HG02943 (cell line): Measurements from ENCODE around the gene ZNF516.

Experiments used
- ATAC-seq: cut with Tn5 transposase; IDR thresholded peaks from one replicate; pipeline ENCODE4 v1.9.1; 2021; ENCODE audit warnings: mild to moderate bottlenecking, low read depth, moderate library complexity; ENCODE audit not compliant: unreplicated experiment

Gene ZNF516

GRCh38 chr18:76456823-76457222 lies 38.2 kb downstream of the ZNF516 start:
- no peak for ATAC-seq

GRCh38 chr18:76456018-76456750 lies 38.9 kb downstream of the ZNF516 start:
- ATAC-seq, result no peak

DNA sequence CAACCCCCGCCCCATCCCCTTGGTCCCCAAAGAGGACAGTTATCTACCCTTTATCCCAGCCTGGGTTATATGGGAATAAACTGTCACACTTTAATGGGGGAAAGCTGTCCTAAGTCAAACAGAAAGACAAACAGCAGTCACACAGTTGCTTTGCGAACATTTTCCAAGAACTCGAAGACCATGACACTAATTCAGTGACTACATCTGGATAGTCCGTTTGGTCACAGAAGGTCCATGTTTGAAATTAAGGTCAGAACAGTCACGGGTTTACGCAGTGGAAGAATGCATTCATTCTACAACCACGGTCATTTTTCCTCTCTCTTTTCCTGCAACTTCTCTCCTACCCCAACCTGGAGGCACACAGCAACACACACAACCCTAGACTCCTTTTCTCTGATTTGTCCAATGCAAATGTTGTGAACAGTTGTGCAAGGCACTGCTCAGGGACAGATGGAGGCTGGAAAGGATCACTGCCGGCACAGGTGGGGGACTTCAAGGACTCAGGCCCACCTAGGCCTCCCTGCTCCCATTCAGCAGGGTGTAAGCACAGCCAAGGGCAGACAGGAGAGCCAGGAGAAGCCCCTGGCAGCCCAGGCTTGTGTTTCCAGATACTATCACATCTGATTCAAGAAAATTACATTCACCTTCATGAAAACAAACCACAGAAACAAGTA lies 39.9 kb downstream of the ZNF516 start:
- ATAC-seq, result no peak

- no peak for ATAC-seq
Observed at GRCh38 chr18:76454418-76454817, 40.6 kb downstream of the ZNF516 start.

- no peak for ATAC-seq
Observed at GRCh38 chr18:76453932-76454331, 41.1 kb downstream of the ZNF516 start.

DNA sequence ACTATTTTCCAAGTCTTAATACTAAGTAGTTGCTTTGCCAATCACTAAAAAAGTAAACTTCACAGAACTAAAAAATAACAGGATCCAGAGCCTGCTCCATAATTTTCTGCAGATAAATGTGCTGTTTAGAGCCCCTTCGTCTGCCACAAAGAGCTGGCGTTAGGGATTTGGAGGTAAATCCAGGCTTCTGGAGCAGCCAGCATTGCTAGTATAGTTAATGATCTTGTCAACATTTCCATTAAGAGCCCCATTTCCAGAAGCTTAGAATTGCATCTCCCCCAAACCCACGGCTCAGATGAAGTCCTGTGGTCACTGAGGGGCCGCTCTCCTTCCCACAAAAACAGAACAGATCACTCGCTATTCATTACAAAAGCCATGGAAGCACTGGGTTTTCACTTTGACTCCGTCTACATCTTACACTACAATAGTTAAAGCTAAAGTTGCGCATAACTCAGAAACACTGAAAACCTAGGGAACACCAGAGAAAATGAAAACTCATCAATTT lies 41.9 kb downstream of the ZNF516 start:
- ATAC-seq, result no peak

GRCh38 chr18:76452357-76452756 lies 42.7 kb downstream of the ZNF516 start:
- no peak for ATAC-seq

- no peak for ATAC-seq
Observed at GRCh38 chr18:76451396-76452331, 43.4 kb downstream of the ZNF516 start.

DNA sequence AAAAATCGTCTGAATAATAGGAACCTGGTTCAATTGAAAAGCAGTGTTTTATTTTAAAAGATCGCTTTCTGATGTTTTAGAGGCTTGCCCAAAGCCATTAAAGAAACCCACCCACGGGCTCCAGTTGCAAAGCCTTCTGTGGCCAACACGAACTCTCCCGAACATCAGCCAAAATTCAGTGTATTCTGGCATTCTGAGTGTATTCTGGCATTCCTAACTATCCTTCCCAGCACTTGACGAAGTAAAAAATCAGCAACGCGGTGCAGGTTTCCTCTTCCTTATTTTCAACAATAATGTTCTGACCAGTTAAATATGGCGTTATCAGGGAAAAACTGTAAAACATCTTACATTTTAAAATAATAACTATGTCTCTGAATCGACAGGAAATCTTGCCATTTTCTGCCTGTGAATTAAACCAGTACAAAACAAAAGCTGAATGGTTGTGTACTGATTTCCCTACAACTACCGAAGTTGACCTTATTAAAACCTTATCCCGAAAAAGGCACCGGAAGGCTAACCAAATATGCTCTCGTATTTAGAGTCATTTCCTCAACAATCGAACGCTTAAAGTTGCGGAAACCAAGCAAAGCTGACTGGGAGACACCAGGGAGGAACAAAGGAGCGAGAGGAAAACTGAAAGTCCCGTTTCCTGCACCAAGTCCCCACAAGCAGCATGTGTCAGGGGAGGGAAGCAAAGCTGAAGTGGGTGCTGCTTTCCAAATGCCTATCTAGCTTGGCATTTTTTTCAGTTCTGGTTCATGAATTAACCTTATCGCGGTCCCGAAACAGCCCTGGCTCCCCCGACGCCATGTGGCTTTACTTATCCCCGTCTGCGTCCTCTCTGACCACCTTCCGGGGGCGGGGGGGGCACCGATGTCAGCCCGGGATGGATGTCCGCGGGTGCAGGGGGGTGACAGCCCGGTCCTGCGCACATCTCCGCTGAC lies 44.3 kb downstream of the ZNF516 start:
- no peak for ATAC-seq

- no peak for ATAC-seq
Observed at GRCh38 chr18:76449111-76449453, 46.0 kb downstream of the ZNF516 start.

DNA sequence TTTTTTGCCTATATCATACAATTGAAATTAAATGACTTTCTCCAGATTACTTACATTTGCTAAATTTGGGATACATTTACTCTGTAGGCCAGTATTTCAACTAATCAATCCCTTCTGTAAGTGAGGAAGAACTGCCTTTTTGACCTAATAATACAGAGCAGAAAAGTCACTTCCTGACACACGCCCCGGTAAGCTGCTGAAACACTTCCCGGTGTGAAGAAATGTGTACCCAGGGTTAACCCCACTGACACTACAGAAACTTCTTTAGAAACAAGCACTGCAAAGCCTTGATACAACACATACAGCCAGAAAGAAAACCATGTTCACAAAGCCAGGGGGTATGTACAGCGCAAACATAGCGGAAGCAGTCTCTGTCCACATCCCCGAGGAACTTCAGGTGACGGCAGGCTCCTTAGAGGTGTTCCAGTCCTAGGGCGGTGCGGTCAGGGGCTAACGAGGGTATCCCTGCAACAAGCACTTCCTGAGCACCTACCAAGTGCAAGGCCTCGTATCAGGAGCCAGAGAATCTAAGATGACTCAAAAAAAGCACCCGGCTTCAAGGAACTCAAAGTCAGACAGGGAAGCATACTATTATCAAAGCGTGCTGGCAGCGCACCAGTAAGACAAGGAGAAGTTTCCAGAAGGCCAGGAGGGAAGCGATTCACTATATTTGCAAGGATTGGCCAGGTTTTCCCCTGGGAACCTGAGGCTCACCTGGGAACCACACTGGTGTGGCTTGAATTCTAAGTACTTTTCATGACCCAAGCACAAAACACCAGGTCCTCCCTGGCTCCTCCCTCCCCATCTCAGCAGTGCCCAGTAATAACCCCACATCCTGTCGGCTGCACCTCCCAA lies 46.6 kb downstream of the ZNF516 start:
- ATAC-seq, result no peak

- no peak for ATAC-seq
Observed at GRCh38 chr18:76447258-76447890, 47.7 kb downstream of the ZNF516 start.

DNA sequence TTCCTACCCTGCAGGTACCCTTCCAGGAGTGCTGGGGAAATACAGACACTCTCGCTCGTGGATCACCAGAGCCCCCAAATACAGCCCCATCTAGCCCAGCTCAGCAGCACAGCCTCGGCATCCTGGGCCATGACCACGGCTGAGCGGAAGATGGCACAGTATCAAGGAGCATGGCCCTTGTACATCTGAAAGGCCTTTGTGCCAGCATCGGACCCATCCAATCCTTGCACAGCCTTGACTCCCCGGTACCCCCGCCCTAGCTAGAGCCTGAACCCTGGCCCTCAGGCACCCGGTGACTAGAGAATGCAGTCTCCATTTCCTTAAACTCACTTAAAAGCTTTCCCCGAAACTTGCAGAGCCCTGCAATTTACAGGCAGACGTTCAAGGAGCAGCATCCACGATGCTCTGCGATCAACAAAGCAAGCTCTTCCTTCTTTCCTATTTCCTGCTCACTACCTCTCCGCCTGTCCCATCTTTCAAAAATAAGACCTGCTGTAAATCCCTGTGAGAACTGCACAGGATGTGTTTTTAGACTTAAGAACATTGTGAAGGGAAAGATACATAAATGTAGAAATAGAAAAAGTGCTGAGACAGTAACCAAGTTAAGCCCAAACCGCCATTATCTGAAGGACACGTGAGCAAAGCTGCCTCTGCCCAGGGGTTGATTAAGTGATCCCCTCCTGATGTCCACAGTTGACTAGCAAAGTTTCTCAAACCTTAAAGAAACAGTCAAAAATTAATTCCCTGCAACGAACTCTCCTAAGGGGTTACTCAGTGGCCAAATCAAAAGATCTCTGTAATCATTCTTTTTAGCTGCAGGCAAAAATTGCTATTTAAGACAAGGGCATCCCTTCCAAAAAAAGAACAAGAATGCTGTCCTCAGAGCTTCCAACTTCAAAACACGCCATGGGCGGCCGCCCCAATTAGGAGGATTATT lies 48.5 kb downstream of the ZNF516 start:
- ATAC-seq, result no peak

DNA sequence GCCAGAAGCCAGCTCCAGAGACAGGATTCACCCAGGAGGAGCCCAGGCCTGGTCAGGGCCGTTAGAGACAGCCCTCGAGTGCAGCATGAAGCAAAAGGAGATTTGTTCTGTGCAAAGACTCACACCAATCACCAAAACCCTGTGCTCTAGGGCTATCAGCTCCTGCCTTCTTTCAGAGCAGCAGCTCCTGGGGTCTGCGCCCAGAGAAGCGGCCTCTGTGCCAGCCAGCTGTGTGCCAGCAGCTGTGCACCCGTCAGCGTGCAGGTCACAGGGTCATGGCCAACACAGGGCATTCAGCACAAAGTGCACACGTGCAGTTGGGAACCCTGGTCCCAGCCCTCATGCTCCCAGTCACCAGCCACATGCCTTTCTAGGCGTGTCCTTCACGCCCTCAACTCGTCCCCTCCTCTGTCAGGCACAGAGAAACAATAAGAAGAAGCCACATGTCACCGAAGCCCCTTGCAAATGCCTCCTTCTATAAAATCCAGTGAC lies 49.3 kb downstream of the ZNF516 start:
- ATAC-seq, result no peak

GRCh38 chr18:76445275-76445674 lies 49.8 kb downstream of the ZNF516 start:
- ATAC-seq, result no peak

- ATAC-seq, result no peak
Observed at GRCh38 chr18:76444446-76445105, 50.5 kb downstream of the ZNF516 start.
